ENCODE data around the gene ZFAND3.
"Not testable (repeated sequence)": the region's sequence is repeated elsewhere in the genome, so short reads cannot be mapped to it uniquely, and the experiment has no call there.

The ZFAND3 gene

GRCh38 chr6:37974943-37975342 is 155.4 kb downstream of the ZFAND3 start:
- DNase-seq = no peak

GRCh38 chr6:37977715-37978114 is 158.2 kb downstream of the ZFAND3 start:
- no peak for DNase-seq

- no peak for DNase-seq
Measured at GRCh38 chr6:37979392-37980221, 160.1 kb downstream of the ZFAND3 start.

GRCh38 chr6:37980222-37980595 is 160.7 kb downstream of the ZFAND3 start:
- peak; percentile 2 for DNase-seq

GRCh38 chr6:37981626-37982025 is 162.1 kb downstream of the ZFAND3 start:
- DNase-seq = no peak

- no peak for DNase-seq
Measured at GRCh38 chr6:37982317-37982716, 162.8 kb downstream of the ZFAND3 start.

- no peak for DNase-seq
Measured at GRCh38 chr6:37983720-37984501, 164.4 kb downstream of the ZFAND3 start.

- no peak for DNase-seq
Measured at GRCh38 chr6:37984578-37984977, 165.1 kb downstream of the ZFAND3 start.

- DNase-seq = no peak
Measured at GRCh38 chr6:37985355-37985754, 165.8 kb downstream of the ZFAND3 start.

- no peak for DNase-seq
Measured at GRCh38 chr6:37987018-37987417, 167.5 kb downstream of the ZFAND3 start.

- DNase-seq = no peak
Measured at GRCh38 chr6:37987559-37987958, 168.0 kb downstream of the ZFAND3 start.

GRCh38 chr6:37988127-37988526 is 168.6 kb downstream of the ZFAND3 start:
- DNase-seq = no peak

GRCh38 chr6:37988696-37989095 is 169.2 kb downstream of the ZFAND3 start:
- no peak for DNase-seq

GRCh38 chr6:37990762-37991525 is 171.4 kb downstream of the ZFAND3 start:
- DNase-seq = no peak

GRCh38 chr6:37992749-37993148 is 173.2 kb downstream of the ZFAND3 start:
- DNase-seq = no peak

GRCh38 chr6:37993194-37993593 is 173.7 kb downstream of the ZFAND3 start:
- not testable (repeated sequence) for DNase-seq

GRCh38 chr6:37993596-37993995 is 174.1 kb downstream of the ZFAND3 start:
- no peak for DNase-seq

- no peak for DNase-seq
Measured at GRCh38 chr6:37994223-37994622, 174.7 kb downstream of the ZFAND3 start.

- no peak for DNase-seq
Measured at GRCh38 chr6:37998366-37998765, 178.8 kb downstream of the ZFAND3 start.

- no peak for DNase-seq
Measured at GRCh38 chr6:38001386-38001785, 181.9 kb downstream of the ZFAND3 start.

- DNase-seq = no peak
Measured at GRCh38 chr6:38004908-38005307, 185.4 kb downstream of the ZFAND3 start.

- DNase-seq = no peak
Measured at GRCh38 chr6:38011937-38012336, 192.4 kb downstream of the ZFAND3 start.

GRCh38 chr6:38012573-38012972 is 193.0 kb downstream of the ZFAND3 start:
- DNase-seq = no peak
